ENCODE results near the gene TCF12.

The TCF12 gene

DNA sequence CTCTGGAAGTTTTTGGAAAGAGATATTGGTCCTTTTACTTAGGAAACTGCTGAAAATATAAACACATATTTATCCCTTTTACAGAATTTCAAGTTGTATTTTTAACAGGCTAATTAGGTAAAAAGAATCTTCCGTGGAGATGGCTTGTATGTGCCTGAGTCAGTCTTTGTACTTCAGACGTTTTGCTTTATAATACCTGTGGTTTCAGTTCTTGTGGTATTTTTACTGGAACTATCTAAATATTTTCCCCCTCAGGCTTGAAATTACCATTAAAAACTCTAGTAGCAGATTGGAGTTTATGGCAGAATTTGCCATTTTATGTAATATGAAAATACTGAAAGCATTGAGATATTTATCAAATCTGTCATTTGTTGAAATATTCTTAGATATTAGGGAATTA is 306.2 kb downstream of the TCF12 start:
- TF ChIP-seq GABPA (IDR thresholded peaks at IDR 0.05; ENCODE audit: low read depth) (no peak), SPI1 (IDR thresholded peaks at IDR 0.05; ENCODE audit: borderline replicate concordance, low read depth) (no peak), POLR2AphosphoS5 (IDR thresholded peaks at IDR 0.05; ENCODE audit: low read depth) (no peak)
- TF ChIP-seq, protein P1, sequence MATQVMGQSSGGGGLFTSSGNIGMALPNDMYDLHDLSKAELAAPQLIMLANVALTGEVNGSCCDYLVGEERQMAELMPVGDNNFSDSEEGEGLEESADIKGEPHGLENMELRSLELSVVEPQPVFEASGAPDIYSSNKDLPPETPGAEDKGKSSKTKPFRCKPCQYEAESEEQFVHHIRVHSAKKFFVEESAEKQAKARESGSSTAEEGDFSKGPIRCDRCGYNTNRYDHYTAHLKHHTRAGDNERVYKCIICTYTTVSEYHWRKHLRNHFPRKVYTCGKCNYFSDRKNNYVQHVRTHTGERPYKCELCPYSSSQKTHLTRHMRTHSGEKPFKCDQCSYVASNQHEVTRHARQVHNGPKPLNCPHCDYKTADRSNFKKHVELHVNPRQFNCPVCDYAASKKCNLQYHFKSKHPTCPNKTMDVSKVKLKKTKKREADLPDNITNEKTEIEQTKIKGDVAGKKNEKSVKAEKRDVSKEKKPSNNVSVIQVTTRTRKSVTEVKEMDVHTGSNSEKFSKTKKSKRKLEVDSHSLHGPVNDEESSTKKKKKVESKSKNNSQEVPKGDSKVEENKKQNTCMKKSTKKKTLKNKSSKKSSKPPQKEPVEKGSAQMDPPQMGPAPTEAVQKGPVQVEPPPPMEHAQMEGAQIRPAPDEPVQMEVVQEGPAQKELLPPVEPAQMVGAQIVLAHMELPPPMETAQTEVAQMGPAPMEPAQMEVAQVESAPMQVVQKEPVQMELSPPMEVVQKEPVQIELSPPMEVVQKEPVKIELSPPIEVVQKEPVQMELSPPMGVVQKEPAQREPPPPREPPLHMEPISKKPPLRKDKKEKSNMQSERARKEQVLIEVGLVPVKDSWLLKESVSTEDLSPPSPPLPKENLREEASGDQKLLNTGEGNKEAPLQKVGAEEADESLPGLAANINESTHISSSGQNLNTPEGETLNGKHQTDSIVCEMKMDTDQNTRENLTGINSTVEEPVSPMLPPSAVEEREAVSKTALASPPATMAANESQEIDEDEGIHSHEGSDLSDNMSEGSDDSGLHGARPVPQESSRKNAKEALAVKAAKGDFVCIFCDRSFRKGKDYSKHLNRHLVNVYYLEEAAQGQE (IDR thresholded peaks at IDR 0.05; ENCODE audit: insufficient replicate concordance, low read depth), result no peak
- TF ChIP-seq, protein P2, sequence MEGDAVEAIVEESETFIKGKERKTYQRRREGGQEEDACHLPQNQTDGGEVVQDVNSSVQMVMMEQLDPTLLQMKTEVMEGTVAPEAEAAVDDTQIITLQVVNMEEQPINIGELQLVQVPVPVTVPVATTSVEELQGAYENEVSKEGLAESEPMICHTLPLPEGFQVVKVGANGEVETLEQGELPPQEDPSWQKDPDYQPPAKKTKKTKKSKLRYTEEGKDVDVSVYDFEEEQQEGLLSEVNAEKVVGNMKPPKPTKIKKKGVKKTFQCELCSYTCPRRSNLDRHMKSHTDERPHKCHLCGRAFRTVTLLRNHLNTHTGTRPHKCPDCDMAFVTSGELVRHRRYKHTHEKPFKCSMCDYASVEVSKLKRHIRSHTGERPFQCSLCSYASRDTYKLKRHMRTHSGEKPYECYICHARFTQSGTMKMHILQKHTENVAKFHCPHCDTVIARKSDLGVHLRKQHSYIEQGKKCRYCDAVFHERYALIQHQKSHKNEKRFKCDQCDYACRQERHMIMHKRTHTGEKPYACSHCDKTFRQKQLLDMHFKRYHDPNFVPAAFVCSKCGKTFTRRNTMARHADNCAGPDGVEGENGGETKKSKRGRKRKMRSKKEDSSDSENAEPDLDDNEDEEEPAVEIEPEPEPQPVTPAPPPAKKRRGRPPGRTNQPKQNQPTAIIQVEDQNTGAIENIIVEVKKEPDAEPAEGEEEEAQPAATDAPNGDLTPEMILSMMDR (IDR thresholded peaks at IDR 0.05; ENCODE audit: insufficient read depth, low read length), result no peak
- DNase-seq (ENCODE audit: low read depth in 1 of 2, low spot score in 1 of 2), result no peak
- Histone ChIP-seq H3K27ac (replicated peaks) (peak overlapping the region; percentile 57), H3K27me3 (ENCODE audit: insufficient read depth, poor library complexity, severe bottlenecking) (no peaks in the 10 kb centered on the region), H3K4me3 (replicated peaks; ENCODE audit: insufficient read depth, low read length) (no peak overlapping the region)

DNA sequence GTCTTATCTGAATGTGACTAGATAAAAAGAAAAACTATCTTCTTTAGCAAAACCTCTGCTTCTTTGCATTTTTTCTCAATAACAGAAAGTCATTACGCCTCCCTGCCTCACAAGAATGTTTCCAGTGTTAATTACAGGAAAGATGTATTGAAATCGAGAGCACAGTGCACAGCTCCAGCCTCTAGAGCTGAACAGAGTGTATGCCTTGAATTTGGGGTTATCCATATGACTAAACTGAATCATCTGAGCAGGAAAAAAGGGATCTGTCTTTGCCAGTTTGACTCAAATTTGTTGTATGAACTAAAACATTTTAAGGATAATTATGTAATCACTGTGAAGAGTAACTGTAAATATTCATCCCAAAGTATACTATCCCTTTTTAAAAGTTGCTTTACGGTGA is 308.7 kb downstream of the TCF12 start:
- TF ChIP-seq GABPA (IDR thresholded peaks at IDR 0.05; ENCODE audit: low read depth) (no peak), SPI1 (IDR thresholded peaks at IDR 0.05; ENCODE audit: borderline replicate concordance, low read depth) (no peak), POLR2AphosphoS5 (IDR thresholded peaks at IDR 0.05; ENCODE audit: low read depth) (no peak)
- TF ChIP-seq, protein P1 (IDR thresholded peaks at IDR 0.05; ENCODE audit: insufficient replicate concordance, low read depth), result no peak
- TF ChIP-seq, protein P2 (IDR thresholded peaks at IDR 0.05; ENCODE audit: insufficient read depth, low read length), result no peak
- peak overlapping the region; percentile 66 for H3K27ac ChIP-seq (replicated peaks)
- H3K27me3 ChIP-seq (ENCODE audit: insufficient read depth, poor library complexity, severe bottlenecking), result no peaks in the 10 kb centered on the region
- DNase-seq (ENCODE audit: low read depth in 1 of 2, low spot score in 1 of 2), result no peak
- no peak overlapping the region for H3K4me3 ChIP-seq (replicated peaks; ENCODE audit: insufficient read depth, low read length)

DNA sequence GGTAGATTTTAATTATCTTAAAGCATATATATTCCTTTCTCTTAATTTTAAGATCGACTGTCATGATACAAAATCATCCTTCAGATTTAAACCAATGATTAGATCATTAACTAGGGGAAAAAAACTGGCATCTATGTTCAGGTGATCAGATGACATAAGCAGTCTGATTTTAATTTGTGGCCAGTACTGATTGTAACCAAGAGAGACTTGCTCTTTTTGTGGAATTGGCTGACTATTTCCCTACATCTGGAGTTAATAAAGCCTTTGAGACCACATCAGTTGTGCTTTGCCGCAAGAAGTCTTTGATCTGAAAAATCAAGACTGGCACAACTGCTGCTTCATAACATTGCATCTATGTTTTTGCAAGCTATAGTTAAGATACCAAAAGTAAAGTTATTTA is 309.5 kb downstream of the TCF12 start:
- H3K27ac ChIP-seq (replicated peaks), result peak overlapping the region; percentile 66
- DNase-seq (ENCODE audit: low read depth in 1 of 2, low spot score in 1 of 2), result no peak
- no peaks in the 10 kb centered on the region for H3K27me3 ChIP-seq (ENCODE audit: insufficient read depth, poor library complexity, severe bottlenecking)
- no peak overlapping the region for H3K4me3 ChIP-seq (replicated peaks; ENCODE audit: insufficient read depth, low read length)
- TF ChIP-seq SPI1 (IDR thresholded peaks at IDR 0.05; ENCODE audit: borderline replicate concordance, low read depth) (no peak), POLR2AphosphoS5 (IDR thresholded peaks at IDR 0.05; ENCODE audit: low read depth) (no peak), GABPA (IDR thresholded peaks at IDR 0.05; ENCODE audit: low read depth) (no peak)
- TF ChIP-seq, protein P2 (IDR thresholded peaks at IDR 0.05; ENCODE audit: insufficient read depth, low read length), result no peak
- TF ChIP-seq, protein P1 (IDR thresholded peaks at IDR 0.05; ENCODE audit: insufficient replicate concordance, low read depth), result no peak

All from HL-60 (cell line).